HT1080 (cell line): ENCODE results near the gene SVIP. TPM values are rescaled to one million over a fixed set of nuclear protein-coding genes. Genes with fewer than 3 reads are reported as not detected.

Experiments used
- DNase-seq: peaks from one replicate; pipeline ENCODE4 v3.0.0-alpha.2; 2015; ENCODE audit warnings: low read depth
- polyA plus RNA-seq, 2 experiments: library from polyadenylated mRNA; depleted of rRNA; stranded (reverse); fragments of >200 nt; gene quantifications; 2 replicates each; pipeline ENCODE4 v1.2.3, GENCODE V29; 2015
- total RNA-seq: library from RNA; depleted of rRNA; stranded (reverse); fragments of >200 nt; shearing (Covaris generic); gene quantifications from 2 replicates; pipeline ENCODE4 v1.2.3, GENCODE V29; 2014; rRNA removed

The SVIP gene
- total RNA-seq, result 20.7 and 22.5 TPM in 2 replicates
- 13.0 and 15.2 TPM in 2 replicates for polyA plus RNA-seq (2015; cell fraction: cytosol; rRNA removed)
- polyA plus RNA-seq (2015; cell fraction: nucleus; rRNA removed), result 5.4 and 13.4 TPM in 2 replicates

GRCh38 chr11:22829231-22830081 is at the start of gene SVIP:
TSS of gene SVIP (minus strand) at chr11:22829801. CDS start at chr11:22829748, 53 bp downstream.
- peak; percentile 82 for DNase-seq

- DNase-seq, result no peak
Observed at GRCh38 chr11:22878604-22879003, 49.0 kb upstream of the SVIP start.

DNA sequence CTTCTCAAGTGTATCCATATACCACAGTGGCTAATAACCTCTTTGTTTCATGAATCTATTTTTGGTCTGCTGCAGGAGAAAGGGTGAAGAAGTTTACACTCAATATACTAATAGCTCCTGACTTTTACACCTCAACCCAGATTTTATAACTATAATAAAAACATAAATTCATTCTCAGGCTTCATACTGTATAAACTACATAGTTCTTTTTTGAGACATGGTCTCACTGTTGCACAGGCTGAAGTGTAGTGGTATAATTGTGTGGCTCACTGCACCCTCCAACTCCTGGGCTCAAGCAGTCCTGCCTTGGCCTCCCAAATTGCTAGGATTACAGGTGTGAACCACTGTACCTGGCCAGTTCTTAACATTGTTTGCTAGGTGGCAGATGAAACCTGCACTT is 48.4 kb upstream of the SVIP start:
- DNase-seq, result no peak

DNA sequence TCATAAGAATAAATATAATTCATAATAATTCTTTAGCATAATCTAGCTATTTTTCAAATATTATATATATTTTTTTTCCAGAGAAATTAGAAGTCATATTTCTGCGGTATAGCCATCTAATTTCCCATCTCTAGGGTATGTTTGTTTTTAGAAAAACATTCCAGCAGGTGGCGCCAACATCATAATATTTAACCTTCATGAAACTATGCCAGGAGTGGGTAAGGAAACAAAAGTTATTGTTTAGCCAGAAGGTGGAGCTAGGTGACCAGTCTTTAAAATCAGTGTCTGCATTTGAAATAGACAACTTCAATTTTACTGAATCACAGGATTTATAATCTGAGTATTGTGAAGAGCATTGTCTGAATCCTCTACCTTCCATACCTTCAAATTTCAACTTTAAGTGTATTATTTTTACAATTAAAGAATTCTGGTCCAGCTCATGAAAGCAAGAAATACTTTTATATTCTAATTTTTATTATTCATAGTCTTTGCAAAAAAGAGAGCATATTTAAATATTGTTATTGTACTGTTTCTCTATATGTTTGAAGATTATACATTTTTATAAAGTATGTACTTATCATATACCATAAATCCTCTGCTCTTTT is 46.4 kb upstream of the SVIP start:
- peak; percentile 76 for DNase-seq

DNA sequence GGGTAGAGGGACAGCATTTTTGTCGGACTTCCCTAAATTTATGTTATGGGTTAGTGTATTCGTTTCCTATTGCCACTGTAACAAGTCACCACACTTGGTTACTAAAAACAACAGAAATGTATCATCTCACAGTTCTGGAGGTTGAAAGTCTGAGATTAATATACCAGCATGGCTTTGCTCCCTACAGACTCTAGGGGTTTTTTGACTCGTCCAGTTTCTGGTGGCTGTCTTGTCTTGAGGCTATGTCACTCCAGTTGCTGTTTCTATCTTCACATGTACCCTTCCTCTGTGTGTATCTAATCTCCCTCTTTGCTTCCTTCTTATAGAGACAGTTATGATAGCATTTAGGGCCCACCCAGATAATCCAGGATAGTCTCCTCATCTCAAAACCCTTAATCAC is 39.7 kb upstream of the SVIP start:
- DNase-seq, result no peak

GRCh38 chr11:22860241-22860640 is 30.6 kb upstream of the SVIP start, which contains the start of gene CCDC179:
TSS of gene CCDC179 (minus strand) at chr11:22860474. CDS start at chr11:22860421, 53 bp downstream.
- no peak for DNase-seq

DNA sequence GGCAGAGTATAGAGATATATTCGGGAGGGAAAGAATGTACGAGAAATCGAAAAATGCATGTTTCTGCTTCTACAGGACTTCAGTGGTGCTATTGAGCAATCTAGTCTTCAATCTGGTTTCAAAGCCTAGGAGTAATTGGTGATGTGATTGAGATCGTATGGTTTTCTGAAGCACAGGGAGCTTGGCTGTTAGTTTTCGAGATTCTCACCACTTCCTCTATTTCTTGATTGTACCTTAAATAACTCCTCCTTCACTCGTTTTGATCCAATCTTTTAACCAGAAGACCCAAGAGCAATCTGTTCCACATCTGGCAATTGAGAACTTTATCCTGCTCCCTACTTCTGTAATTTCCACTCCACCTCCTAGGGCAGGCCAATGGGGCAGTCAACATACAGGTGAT is 30.2 kb upstream of the SVIP start:
- DNase-seq, result no peak

DNA sequence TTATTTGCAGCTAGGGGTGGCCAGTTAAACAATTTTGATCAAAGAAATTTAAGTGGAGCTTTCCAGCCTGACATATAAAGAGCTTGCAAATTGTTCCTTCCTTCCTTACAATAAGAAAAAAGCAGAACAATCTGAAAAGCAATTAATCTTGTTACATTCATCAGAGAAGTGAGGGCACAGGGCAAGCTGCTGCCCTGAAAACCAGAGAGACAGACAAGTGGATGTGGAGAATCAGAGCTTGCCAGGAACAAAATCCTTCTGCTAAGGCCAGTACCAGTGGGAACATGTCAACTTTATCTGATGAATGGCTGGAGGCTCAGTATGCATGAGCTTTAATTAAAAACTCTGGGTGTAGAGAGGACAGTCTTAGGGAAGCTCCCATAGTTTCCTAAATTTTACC is 21.9 kb upstream of the SVIP start:
- DNase-seq, result no peak

GRCh38 chr11:22846726-22847125 is 17.1 kb upstream of the SVIP start:
- DNase-seq, result no peak

DNA sequence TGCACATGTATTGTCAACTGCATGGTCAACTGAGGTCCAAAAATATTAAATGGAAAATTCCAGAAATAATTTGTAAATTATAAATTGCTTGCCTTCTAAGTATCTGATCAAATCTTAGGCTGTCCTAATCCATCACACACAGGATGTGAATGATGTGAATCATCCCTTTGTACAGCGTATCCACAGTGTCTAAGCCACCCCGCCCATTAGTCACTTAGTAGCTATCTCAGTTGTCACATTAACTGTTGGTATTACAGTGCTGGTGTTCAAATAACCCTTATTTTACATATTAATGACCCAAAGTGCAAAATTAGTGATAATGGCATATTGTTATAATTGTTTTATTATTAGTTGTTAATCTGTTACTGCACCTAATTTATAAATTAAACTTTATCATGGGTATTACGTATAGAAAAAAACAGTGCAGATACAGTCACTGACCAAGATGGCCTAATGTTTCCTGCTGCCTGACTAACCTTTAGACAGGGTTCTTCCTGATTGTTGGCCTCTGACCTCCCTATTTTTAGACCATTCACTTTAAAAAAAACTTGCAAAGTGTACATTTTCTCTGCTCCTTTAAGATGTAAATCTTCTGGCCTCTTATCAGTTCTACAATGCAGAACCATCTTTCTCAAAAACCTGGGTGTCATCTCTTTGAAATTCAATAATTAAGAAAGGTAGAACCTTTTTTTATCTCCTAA is 2.9 kb upstream of the SVIP start:
- DNase-seq, result peak; percentile 71

DNA sequence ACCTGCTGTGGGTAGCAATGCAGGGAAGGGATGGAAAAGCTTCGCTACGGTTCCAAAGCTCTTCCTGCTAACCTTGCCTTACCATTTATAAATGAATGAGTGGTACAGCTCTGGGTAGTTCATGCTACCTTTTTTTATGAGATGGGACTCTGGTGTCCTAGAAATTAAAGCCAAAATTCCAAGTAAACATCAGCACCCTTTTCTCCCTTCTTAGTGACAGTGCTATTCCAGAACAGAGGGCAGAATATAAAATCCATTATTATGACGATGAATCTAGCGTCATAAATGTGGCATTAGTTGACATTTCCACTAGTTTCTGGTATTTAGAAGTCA is 447 bp upstream of the SVIP start:
- DNase-seq, result no peak

DNA sequence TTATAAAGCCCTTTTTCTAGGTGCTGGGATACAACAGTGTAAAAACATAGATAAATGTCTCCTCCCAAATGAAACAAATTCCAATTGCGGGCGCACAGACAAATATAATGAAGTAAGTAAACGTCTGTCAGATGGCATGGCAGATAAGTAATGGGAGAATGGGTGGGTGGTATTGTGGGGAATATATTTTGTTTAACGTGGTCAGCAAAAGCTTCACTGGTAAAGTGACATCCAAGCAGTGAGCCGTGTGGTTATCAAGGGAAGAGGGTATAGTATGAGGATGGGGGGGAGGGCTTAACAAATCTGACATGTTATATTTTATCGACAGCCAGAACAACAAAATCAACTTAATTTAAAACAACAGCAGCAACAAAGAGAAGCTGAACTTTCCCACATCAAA is 1.2 kb downstream of the SVIP start:
- DNase-seq, result no peak

DNA sequence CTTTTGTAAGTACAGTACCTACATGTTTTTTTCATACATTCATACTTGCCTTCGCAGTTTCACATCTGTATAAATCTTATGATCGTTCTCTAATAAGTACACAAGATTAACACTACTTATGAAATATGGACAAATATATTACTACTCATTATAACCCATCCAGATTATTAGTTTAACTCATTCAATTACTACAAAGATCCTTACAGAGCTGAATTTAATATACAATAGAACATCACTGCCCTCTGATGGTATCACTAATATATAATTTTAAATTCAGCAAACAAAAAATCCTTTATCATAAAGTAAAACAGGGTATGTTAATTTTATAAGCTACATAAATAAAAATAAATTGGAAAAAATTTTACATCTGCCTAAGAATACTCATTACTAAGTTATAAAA is 7.4 kb downstream of the SVIP start:
- no peak for DNase-seq

DNA sequence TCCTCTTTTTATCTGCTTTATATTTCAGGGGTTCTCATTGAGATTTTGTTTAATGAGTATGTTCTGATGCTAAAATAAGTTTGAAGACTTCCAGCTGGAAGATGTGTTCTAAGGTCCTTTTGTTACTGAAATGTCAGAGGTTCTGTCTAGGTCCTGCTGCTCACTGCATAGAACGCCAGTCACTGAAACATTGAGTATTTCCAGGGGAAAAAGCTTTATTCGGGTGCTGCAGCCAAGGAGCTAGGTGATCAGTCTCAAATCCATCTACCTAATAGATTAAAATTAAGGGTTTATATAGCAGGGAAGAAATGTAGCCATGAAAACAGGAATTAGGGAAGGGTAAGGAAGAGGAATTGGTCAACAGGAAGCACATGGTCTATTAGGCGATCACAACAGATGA is 19.7 kb downstream of the SVIP start:
- no peak for DNase-seq

- no peak for DNase-seq
Observed at GRCh38 chr11:22808571-22809197, 20.9 kb downstream of the SVIP start.

GRCh38 chr11:22807855-22808570 is 21.6 kb downstream of the SVIP start:
- peak; percentile 67 for DNase-seq

DNA sequence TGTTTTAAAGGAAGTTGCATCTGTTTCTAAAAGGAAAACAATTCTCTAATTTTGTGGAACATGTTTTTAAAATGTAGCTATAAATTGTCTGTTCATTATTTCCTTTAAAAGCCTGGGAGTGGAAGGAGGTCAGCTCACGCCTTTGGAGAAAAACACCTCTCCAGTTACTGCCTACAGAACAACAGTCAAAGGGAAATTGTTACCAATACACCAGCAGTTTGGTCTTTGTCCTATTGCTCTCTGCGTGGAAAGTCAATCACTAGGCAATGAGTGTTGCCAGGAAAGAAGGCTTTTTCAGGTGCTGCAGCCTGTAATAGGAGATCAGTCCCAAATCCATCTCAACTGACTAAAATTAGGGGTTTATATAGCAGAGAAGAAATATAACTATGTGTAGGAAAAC is 22.2 kb downstream of the SVIP start:
- DNase-seq, result no peak

GRCh38 chr11:22802861-22803260 is 26.7 kb downstream of the SVIP start:
- no peak for DNase-seq

DNA sequence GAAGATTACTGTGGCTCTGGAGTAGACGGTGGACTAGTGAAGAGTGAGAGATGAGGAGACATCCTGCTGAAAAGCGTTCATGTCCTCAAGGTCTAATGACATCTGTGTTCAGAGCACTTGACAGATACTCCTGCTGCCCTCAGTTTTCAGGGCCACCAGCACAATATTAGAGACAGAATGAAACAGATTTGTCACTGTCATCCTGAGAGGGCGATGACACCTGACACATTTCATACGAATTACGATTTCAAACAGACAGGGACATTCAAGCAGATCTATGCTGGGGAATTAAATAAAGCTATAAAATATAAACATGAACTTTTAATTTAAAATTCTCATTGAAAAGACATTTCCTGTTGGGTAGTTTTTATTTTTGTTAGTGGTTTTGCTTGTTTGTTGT is 29.1 kb downstream of the SVIP start:
- DNase-seq, result no peak

DNA sequence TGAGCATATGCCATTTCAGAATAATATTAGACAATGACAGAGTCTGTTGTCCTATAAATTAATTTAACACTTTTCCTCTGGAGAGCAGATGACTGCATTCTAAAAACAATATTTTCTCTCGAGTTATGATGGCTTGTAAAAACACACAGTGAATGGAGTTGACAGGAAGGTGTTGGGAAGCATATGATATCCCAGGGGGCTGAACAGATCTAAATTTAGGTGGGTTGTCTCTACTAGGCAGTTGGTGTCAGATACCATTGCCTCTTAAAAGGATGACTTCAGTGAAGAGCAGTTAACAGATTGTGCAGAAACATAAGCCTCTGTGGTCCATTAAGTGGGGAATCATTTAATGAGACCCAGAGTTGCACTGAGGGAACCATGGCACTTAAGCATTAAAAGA is 30.7 kb downstream of the SVIP start:
- no peak for DNase-seq

GRCh38 chr11:22797047-22797446 is 32.6 kb downstream of the SVIP start:
- DNase-seq, result no peak
